Right renal pelvis (tissue), 4 donors: ENCODE data around the gene MBD3L1. TPM values are rescaled to one million over a fixed set of nuclear protein-coding genes. Genes with fewer than 3 reads are reported as not detected.

Experiments used
- DNase-seq, 4 donors: peaks; one replicate each; pipeline ENCODE4 v3.0.0-alpha.2; 2013; ENCODE audit warnings: low read depth in 4 of 4, low spot score in 3 of 4, missing footprints in 1 of 4
- polyA plus RNA-seq, 4 donors: library from polyadenylated mRNA; unstranded; fragments of 120-200 nt; gene quantifications; one replicate each; pipeline ENCODE4 v1.2.1, GENCODE V29; 2013; ENCODE audit not compliant: insufficient read length in 4 of 4

The MBD3L1 gene
- polyA plus RNA-seq, 4 donors, result not detected

DNA sequence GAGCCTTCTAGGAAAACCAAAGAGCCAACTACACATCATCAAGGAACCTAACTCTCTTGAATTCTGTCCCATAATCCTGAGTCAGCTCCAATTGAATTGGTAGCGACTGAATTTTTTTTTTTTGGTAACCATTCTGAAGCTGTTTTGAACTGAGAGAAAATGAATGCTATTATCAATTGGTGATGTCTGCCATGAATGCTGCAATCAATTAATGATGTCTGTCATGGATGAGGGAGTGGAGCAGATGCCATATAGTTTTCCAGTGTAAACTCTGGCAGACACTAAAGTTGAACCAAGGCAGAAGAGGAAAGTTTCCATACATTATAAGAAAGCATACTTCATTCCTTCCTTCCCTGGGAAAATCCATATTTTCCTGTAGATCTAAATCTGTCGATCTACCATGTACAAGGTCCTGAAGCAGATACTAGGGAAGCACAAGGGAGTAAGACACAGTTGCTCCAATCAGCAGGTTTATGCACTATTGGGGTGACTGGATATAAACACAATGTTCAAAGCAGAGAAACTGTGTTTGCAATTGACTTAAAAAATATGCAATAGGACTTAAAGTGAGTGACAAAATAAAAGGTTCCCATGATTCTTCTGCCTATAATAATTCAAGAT lies 48.8 kb downstream of the MBD3L1 start:
- no peak for DNase-seq

- no peak for DNase-seq
These were observed 49.3 kb downstream of the MBD3L1 start for GRCh38 chr19:8881512-8881911.

GRCh38 chr19:8884416-8884815 lies 52.2 kb downstream of the MBD3L1 start:
- no peak for DNase-seq

DNA sequence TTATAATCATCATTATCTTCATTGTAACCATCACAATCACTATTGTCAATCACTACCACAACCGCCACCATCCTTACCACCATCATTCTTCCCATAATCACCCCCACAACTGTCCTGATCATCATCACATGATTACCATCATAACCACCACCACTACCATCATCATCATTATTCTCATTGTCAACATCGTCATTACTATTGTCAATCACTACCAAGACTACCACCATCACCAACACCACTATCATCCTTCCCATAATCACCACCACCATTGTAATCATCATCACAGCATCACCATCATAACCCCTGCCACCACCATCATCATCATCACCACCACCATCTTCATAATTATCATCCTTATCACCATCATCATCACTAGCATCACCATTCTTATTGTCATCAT lies 55.2 kb downstream of the MBD3L1 start:
- no peak for DNase-seq

- DNase-seq, result no peak
These were observed 58.1 kb downstream of the MBD3L1 start for GRCh38 chr19:8890260-8890659.

Other genes with a start within 250 kb of the MBD3L1 start
- gene ADAMTS10, start 221.7 kb upstream of the MBD3L1 start, polyA plus RNA-seq, result 10 to 100 TPM; 27.7 to 38.6 (median 34.6) TPM
- gene NFILZ, start 201.7 kb upstream of the MBD3L1 start, polyA plus RNA-seq, result not detected
- gene ACTL9, start 133.6 kb upstream of the MBD3L1 start, polyA plus RNA-seq, result not detected
- gene OR2Z1, start 110.7 kb upstream of the MBD3L1 start, polyA plus RNA-seq, result not detected
- gene ZNF558, start 73 bp upstream of the MBD3L1 start, polyA plus RNA-seq, result 10 to 100 TPM; 35.9 to 46.0 (median 41.9) TPM
- gene MUC16, start 178.0 kb downstream of the MBD3L1 start, polyA plus RNA-seq, result under 1 TPM; 0.01 to 0.07 (median 0.04) TPM